GM23338 (cell line): ENCODE data around the gene HEATR1. TPM values are rescaled to one million over a fixed set of nuclear protein-coding genes. Genes with fewer than 3 reads are reported as not detected.

Experiments used
- ATAC-seq: fragments of 200-7000 bp; cut with Tn5 transposase; 3 replicates; pipeline ENCODE4 v1.9.1; 2020
- DNase-seq: peaks from one replicate; pipeline ENCODE4 v3.0.0-alpha.2; 2015; ENCODE audit warnings: low spot score
- H2AFZ ChIP-seq: fragments of 200-600 bp; sonication (generic); 2 replicates; pipeline ENCODE4 v1.8.0; 2016; ENCODE audit warnings: antibody characterized with exemption, mild to moderate bottlenecking, moderate library complexity
- H3F3A ChIP-seq: fragments of 200-600 bp; sonication (generic); replicated peaks from 2 replicates; pipeline ENCODE4 v1.8.0; 2017; ENCODE audit warnings: antibody characterized with exemption, mixed run types, low read depth
- H3K27ac ChIP-seq: fragments of 200-600 bp; sonication (generic); 2 replicates; pipeline ENCODE4 v1.6.1; 2016; ENCODE audit warnings: low read depth
- H3K27me3 ChIP-seq: fragments of 200-600 bp; sonication (generic); 2 replicates; pipeline ENCODE4 v1.8.0; 2016; ENCODE audit warnings: mild to moderate bottlenecking, mixed run types, moderate library complexity; ENCODE audit not compliant: insufficient read depth
- H3K36me3 ChIP-seq: fragments of 200-600 bp; sonication (generic); 2 replicates; pipeline ENCODE4 v1.8.0; 2016; ENCODE audit warnings: mild to moderate bottlenecking; ENCODE audit not compliant: insufficient read depth
- H3K4me1 ChIP-seq: fragments of 200-600 bp; sonication (generic); 2 replicates; pipeline ENCODE4 v1.8.0; 2016; ENCODE audit warnings: mild to moderate bottlenecking, moderate library complexity; ENCODE audit not compliant: insufficient read depth
- H3K4me2 ChIP-seq: fragments of 200-600 bp; sonication (generic); 2 replicates; pipeline ENCODE4 v1.7.1; 2017; ENCODE audit warnings: mixed run types
- H3K4me3 ChIP-seq: fragments of 200-600 bp; sonication (generic); 2 replicates; pipeline ENCODE4 v1.6.1; 2016; ENCODE audit warnings: mixed run types
- H3K79me2 ChIP-seq: fragments of 200-600 bp; sonication (generic); replicated peaks from 2 replicates; pipeline ENCODE4 v1.8.0; 2017; ENCODE audit warnings: mild to moderate bottlenecking; ENCODE audit not compliant: insufficient read depth
- H3K9me2 ChIP-seq: fragments of 200-600 bp; sonication (generic); 2 replicates; pipeline ENCODE4 v1.8.0; 2017; ENCODE audit not compliant: insufficient read depth
- H4K20me1 ChIP-seq: fragments of 200-600 bp; sonication (generic); replicated peaks from 2 replicates; pipeline ENCODE4 v1.8.0; 2017; ENCODE audit warnings: mild to moderate bottlenecking; ENCODE audit not compliant: insufficient read depth
- H3K27ac Mint-ChIP-seq: 2 replicates; pipeline ENCODE4 v1.8.0; 2020; ENCODE audit warnings: inconsistent platforms, mild to moderate bottlenecking, moderate library complexity, mixed read lengths
- H3K27me3 Mint-ChIP-seq: 3 replicates; pipeline ENCODE4 v1.8.0; 2022; ENCODE audit warnings: low read depth, mild to moderate bottlenecking, moderate library complexity, mixed read lengths, inconsistent platforms; ENCODE audit not compliant: insufficient read depth, poor library complexity
- H3K36me3 Mint-ChIP-seq: 3 replicates; pipeline ENCODE4 v1.8.0; 2021; ENCODE audit warnings: low read depth, mild to moderate bottlenecking, inconsistent platforms, moderate library complexity, mixed read lengths
- H3K4me1 Mint-ChIP-seq: 3 replicates; pipeline ENCODE4 v1.8.0; 2020; ENCODE audit warnings: mild to moderate bottlenecking, inconsistent platforms, mixed read lengths
- H3K4me3 Mint-ChIP-seq: 3 replicates; pipeline ENCODE4 v1.8.0; 2021; ENCODE audit warnings: moderate library complexity, mild to moderate bottlenecking, inconsistent platforms, mixed read lengths
- H3K9me3 Mint-ChIP-seq: 3 replicates; pipeline ENCODE4 v1.8.0; 2020; ENCODE audit warnings: moderate library complexity, mild to moderate bottlenecking, inconsistent platforms, mixed read lengths
- CREB1 ChIP-seq: fragments of 250-450 bp; sonication (Bioruptor Pico); IDR thresholded peaks from 2 replicates; pipeline ENCODE4 v1.5.0; 2020; ENCODE audit warnings: low read depth, mild to moderate bottlenecking, moderate library complexity
- CTCF ChIP-seq, 2 experiments: fragments of 200-600 bp in 1 of 2; sonication (generic) in 1 of 2; conservative IDR thresholded peaks; 2 replicates each; pipeline versions ENCODE4 v1.5.1 to v1.6.1; 2016 to 2017; ENCODE audit warnings: antibody characterized with exemption in 2 of 2, low read depth in 2 of 2, mild to moderate bottlenecking in 2 of 2, moderate library complexity in 1 of 2
- ETS1 ChIP-seq: IDR thresholded peaks from 2 replicates; pipeline ENCODE4 v1.6.1; 2016; ENCODE audit warnings: antibody characterized with exemption
- EZH2 ChIP-seq: fragments of 200-600 bp; sonication (generic); IDR thresholded peaks from one replicate; pipeline ENCODE4 v1.8.0; 2017; ENCODE audit warnings: antibody characterized with exemption, mild to moderate bottlenecking, low read depth; ENCODE audit not compliant: unreplicated experiment
- EZH2phosphoT487 ChIP-seq: fragments of 200-600 bp; sonication (generic); IDR thresholded peaks from one replicate; pipeline ENCODE4 v1.8.1; 2018; ENCODE audit warnings: antibody characterized with exemption; ENCODE audit not compliant: unreplicated experiment
- JUNB ChIP-seq: IDR thresholded peaks from one replicate; pipeline ENCODE4 v1.6.1; 2016; ENCODE audit warnings: antibody characterized with exemption; ENCODE audit not compliant: unreplicated experiment
- NANOG ChIP-seq: IDR thresholded peaks from 2 replicates; pipeline ENCODE4 v1.6.1; 2016; ENCODE audit warnings: antibody characterized with exemption, borderline replicate concordance
- POLR2AphosphoS5 ChIP-seq: IDR thresholded peaks from 2 replicates; pipeline ENCODE4 v1.6.1; 2016; ENCODE audit warnings: antibody characterized with exemption, low read depth
- REST ChIP-seq: IDR thresholded peaks from one replicate; pipeline ENCODE4 v1.6.1; 2018; ENCODE audit warnings: antibody characterized with exemption; ENCODE audit not compliant: unreplicated experiment
- ZNF114 ChIP-seq: fragments of 250-450 bp; sonication (Bioruptor Pico); IDR thresholded peaks from 2 replicates; pipeline ENCODE4 v1.5.0; 2020; ENCODE audit warnings: mild to moderate bottlenecking, moderate library complexity
- ZNF331 ChIP-seq: fragments of 250-450 bp; sonication (Bioruptor Pico); IDR thresholded peaks from 2 replicates; pipeline ENCODE4 v1.5.0; 2020; ENCODE audit warnings: low read depth, mild to moderate bottlenecking, moderate library complexity
- ZNF462 ChIP-seq: fragments of 250-450 bp; sonication (Bioruptor Pico); IDR thresholded peaks from 2 replicates; pipeline ENCODE4 v1.5.0; 2020; ENCODE audit warnings: mild to moderate bottlenecking, moderate library complexity
- polyA plus RNA-seq: library from polyadenylated mRNA; unstranded; fragments of >200 nt; fragmentation: Nextera tagmentation; extraction: Ambion mirVana; gene quantifications from 2 replicates; pipeline ENCODE4 v1.2.1, GENCODE V29; 2016
- total RNA-seq: library from RNA; depleted of rRNA; stranded (reverse); fragments of >200 nt; shearing (Covaris generic); gene quantifications from 2 replicates; pipeline ENCODE4 v1.2.3, GENCODE V29; 2014

HEATR1 gene
- total and polyA plus RNA-seq, 2 experiments from 2014 or later = 17.2 to 81.1 TPM

- Histone ChIP-seq H3K79me2 (no peaks in the 10 kb centered on the region), H3K4me3 (no peak overlapping the region), H3K9me2 (no peaks in the 10 kb centered on the region), H3K4me2 (no peak overlapping the region), H3K27ac (no peak overlapping the region), H3F3A (no peaks in the 10 kb centered on the region), H4K20me1 (no peaks in the 10 kb centered on the region), H3K4me1 (no peaks in the 10 kb centered on the region), H2AFZ (no peak overlapping the region), H3K36me3 (no peaks in the 10 kb centered on the region), H3K27me3 (no peaks in the 10 kb centered on the region)
- H3K4me3 Mint-ChIP-seq = no peak overlapping the region
- TF ChIP-seq EZH2phosphoT487 = no peak
- no peak for TF ChIP-seq ZNF114
- TF ChIP-seq ZNF462 (CRISPR knock-in tag) = no peak
- no peak for TF ChIP-seq EZH2
- TF ChIP-seq CREB1 (CRISPR knock-in tag) = no peak
- TF ChIP-seq CTCF (conservative IDR thresholded peaks at IDR 0.05; ENCODE audit: low read depth in 2 of 2) = no peak
- no peak for TF ChIP-seq ZNF331 (CRISPR knock-in tag)
- no peak for TF ChIP-seq NANOG
- TF ChIP-seq ETS1 = no peak
- no peak for TF ChIP-seq JUNB
- no peak for TF ChIP-seq REST
- no peak for TF ChIP-seq POLR2AphosphoS5
- no peaks in the 10 kb centered on the region for H3K4me1 Mint-ChIP-seq
- peaks cover 4% of the 10 kb centered on the region for H3K27me3 Mint-ChIP-seq
- no peaks in the 10 kb centered on the region for H3K36me3 Mint-ChIP-seq
- ATAC-seq = no peak
- DNase-seq = no peak
- no peak overlapping the region for H3K27ac Mint-ChIP-seq
- H3K9me3 Mint-ChIP-seq = no peaks in the 10 kb centered on the region
Measured at GRCh38 chr1:236645016-236645680, 40.8 kb upstream of the HEATR1 start.
